Mucosa of stomach (tissue), 1 donor: ENCODE results near the gene RNASEH2C.
"Not testable (repeated sequence)": the region's sequence is repeated elsewhere in the genome, so short reads cannot be mapped to it uniquely, and the experiment has no call there.

Source experiments
- H3K27me3 ChIP-seq: one replicate; pipeline ENCODE4 v1.7.0; 2013; ENCODE audit warnings: mild to moderate bottlenecking, low read length; ENCODE audit not compliant: control insufficient read depth, insufficient read depth
- H3K36me3 ChIP-seq: one replicate; pipeline ENCODE4 v1.7.0; 2013; ENCODE audit warnings: low read length; ENCODE audit not compliant: control insufficient read depth, insufficient read depth
- H3K4me1 ChIP-seq: one replicate; pipeline ENCODE4 v1.7.0; 2013; ENCODE audit warnings: mild to moderate bottlenecking, low read length; ENCODE audit not compliant: control insufficient read depth, insufficient read depth
- H3K4me3 ChIP-seq: one replicate; pipeline ENCODE4 v1.7.0; 2013; ENCODE audit warnings: low read length
- H3K9ac ChIP-seq: one replicate; pipeline ENCODE4 v1.7.0; 2013; ENCODE audit warnings: mild to moderate bottlenecking, low read length, moderate library complexity
- H3K9me3 ChIP-seq: one replicate; pipeline ENCODE4 v1.7.0; 2013; ENCODE audit warnings: mild to moderate bottlenecking, low read length, moderate library complexity; ENCODE audit not compliant: control insufficient read depth
- donor health status: Pancreatic carcinoma.

The RNASEH2C gene

DNA sequence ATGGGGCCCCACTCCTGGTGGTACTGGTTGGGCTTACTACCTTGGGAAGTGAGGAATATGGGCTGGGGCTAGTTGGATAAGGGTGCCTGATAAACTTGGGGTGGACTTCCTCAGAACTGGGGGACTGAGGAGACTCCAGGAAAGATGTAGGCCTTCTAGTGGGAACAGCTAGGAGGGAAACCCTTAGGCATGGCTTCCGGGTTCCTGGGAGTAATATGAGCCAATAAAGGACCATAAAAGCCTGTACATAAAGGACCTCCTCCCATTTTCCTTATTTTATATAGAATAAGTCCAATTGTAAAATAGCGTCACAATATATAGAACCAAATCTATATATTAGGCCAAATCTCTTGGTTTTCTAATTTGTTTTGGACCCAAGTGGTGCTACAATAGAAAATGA lies 18.4 kb upstream of the RNASEH2C start:
- no peak overlapping the region for H3K9ac ChIP-seq
- H3K36me3 ChIP-seq: no peaks in the 10 kb centered on the region

DNA sequence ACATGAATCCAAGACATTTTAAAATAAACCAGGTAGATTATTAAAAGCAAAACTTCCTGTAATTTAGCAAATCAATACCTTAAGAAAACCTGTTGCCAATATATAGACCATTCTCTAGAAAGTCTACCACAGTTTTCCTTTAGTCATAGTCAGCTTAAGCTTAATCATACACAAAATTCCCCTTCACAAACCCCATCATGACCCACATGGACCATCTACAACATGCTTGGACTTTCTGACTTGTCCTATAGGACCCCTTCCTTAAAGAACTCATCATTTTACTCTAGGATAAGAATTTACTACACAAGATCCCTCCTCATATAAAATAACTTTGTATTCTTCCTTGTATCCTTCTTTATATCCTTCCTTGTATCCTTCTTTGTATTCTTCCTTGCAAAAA lies 16.2 kb upstream of the RNASEH2C start:
- Histone ChIP-seq H3K4me3 (no peak overlapping the region), H3K4me1 (no peaks in the 10 kb centered on the region), H3K27me3 (peaks cover 8% of the 10 kb centered on the region), H3K9me3 (no peaks in the 10 kb centered on the region), H3K9ac (no peak overlapping the region), H3K36me3 (no peaks in the 10 kb centered on the region)

More for the DNA sequence above, 18.4 kb upstream of the RNASEH2C start:
- no peaks in the 10 kb centered on the region for H3K9me3 ChIP-seq
- no peaks in the 10 kb centered on the region for H3K4me1 ChIP-seq
- H3K27me3 ChIP-seq: peaks cover 8% of the 10 kb centered on the region
- H3K4me3 ChIP-seq: no peak overlapping the region

DNA sequence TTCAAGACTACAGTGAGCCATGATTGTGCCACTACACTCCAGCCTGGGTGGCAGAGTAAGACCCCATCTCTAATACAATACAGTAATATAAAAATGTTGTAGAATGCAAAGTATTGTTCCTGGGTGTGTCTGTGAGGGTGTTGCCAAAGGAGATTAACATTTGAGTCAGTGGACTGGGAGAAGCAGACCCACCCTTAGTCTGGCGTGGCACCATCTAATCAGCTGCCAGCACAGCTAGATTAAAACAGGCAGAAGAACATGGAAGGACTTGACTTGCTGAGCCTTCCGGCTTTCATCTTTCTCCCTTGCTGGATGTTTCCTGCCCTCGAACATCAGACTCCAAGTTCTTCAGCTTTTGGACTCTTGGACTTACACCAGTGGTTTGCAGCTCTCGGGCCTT lies 14.5 kb upstream of the RNASEH2C start:
- not testable (repeated sequence) for H3K9ac ChIP-seq, H3K9me3 ChIP-seq, H3K4me1 ChIP-seq, H3K27me3 ChIP-seq, H3K36me3 ChIP-seq, H3K4me3 ChIP-seq

DNA sequence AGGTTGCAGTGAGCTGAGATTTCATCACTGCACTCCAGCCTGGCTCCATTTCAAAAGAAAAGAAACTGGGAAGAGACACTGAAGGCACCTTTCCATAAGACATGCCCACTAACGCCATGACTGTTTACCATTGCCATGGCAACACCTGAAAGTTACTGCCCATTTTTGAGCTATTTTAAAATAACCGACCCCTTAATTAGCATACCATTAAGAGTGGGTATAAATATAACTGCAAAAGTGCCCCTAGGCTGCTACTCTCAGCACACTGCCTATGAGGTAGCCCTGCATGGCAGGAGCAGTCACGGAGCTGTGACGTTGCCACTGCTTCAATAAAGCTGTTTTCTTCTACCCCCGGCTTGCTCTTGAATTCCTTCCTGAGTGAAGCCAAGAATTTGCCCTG lies 9.9 kb upstream of the RNASEH2C start:
- H3K9me3 ChIP-seq: no peaks in the 10 kb centered on the region
- H3K4me3 ChIP-seq: no peak overlapping the region
- no peaks in the 10 kb centered on the region for H3K27me3 ChIP-seq
- no peak overlapping the region for H3K9ac ChIP-seq
- no peaks in the 10 kb centered on the region for H3K36me3 ChIP-seq
- H3K4me1 ChIP-seq: no peaks in the 10 kb centered on the region

DNA sequence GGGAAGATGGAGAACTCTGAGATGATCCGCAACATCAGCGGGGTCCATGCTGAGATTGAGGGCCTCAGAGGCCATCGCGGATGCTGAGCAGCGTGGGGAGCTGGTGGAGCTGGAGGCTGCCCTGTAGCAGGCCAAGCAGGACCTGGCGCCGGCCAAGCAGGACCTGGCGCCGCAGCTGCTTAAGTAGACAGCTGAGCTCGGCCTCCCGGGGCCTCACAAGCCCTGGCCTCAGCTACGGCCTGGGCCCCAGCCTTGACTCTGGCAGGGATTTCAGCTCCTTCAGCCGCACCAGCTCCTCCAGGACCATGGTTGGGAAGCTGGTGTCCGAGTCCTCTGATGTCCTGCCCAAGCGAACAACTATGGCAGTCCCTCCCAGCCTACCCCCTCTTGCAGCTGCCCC lies 7.3 kb upstream of the RNASEH2C start:
- Histone ChIP-seq H3K9me3 (no peaks in the 10 kb centered on the region), H3K9ac (no peak overlapping the region), H3K4me3 (no peak overlapping the region), H3K36me3 (no peaks in the 10 kb centered on the region), H3K4me1 (no peaks in the 10 kb centered on the region), H3K27me3 (no peaks in the 10 kb centered on the region)

DNA sequence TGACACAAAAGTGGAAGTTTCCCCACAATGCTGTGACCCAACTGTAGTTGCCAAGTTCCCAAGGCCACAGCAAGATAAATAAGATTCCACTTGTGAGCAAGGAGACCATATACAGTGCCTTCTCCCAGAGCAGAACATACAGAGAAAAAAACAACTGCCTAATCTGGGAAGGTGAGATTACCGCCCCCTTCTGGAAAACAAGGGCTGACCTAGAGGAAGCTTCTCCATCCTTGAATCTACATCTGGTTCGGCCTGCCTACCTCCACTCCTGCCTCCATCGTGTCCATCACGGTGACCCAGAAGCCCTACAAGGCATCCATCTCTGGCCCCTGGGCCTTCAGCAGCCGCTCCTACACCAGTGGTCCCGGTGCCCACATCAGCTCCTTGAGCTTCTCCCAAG lies 6.1 kb upstream of the RNASEH2C start:
- Histone ChIP-seq H3K9ac (no peak overlapping the region), H3K4me1 (no peaks in the 10 kb centered on the region), H3K4me3 (no peak overlapping the region), H3K9me3 (no peaks in the 10 kb centered on the region), H3K27me3 (no peaks in the 10 kb centered on the region), H3K36me3 (no peaks in the 10 kb centered on the region)

DNA sequence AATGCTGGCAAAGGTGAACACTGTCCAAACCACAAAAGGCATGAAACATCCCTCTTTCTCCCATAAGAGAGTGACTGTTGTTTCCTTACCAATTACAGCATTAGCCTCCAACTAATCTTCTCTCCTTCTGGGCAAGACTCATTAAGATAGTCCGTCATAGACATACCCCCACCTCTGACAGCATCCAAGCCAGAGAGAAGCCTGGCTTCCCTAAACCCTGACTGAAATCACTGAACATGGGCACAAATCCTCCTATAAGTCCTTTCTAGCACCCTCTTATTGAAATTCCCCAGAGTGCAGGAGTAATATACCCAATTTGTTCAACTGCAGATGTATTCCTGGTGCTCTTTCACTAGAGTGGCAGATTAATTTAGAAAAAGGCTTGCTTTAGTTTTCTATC lies 1.7 kb upstream of the RNASEH2C start:
- Histone ChIP-seq H3K27me3 (no peaks in the 10 kb centered on the region), H3K4me1 (peaks cover 13% of the 10 kb centered on the region), H3K36me3 (peaks cover 21% of the 10 kb centered on the region), H3K9ac (no peak overlapping the region), H3K9me3 (no peaks in the 10 kb centered on the region), H3K4me3 (no peak overlapping the region)

DNA sequence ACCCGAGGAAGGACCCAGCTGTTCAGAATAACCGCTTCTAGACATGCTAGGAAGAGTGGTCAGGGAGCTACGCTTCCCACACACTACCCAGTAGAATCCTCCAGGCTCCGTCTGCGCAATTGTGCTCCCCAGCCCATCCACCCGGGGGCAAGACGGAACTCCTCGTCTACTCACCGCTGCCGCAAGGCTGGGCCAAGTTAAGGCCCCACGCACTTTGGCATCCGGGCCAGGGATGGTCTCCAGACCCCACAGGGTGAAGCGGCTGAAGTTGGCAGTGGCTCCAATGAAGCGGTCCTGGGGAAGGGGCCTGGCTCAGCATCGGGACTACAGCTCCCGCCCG lies 757 bp downstream of the RNASEH2C start:
- Histone ChIP-seq H3K4me1 (peaks cover 13% of the 10 kb centered on the region), H3K9ac (peak overlapping the region; percentile 69), H3K4me3 (peak overlapping the region; percentile 57), H3K36me3 (peaks cover 37% of the 10 kb centered on the region), H3K27me3 (no peaks in the 10 kb centered on the region), H3K9me3 (no peaks in the 10 kb centered on the region)

DNA sequence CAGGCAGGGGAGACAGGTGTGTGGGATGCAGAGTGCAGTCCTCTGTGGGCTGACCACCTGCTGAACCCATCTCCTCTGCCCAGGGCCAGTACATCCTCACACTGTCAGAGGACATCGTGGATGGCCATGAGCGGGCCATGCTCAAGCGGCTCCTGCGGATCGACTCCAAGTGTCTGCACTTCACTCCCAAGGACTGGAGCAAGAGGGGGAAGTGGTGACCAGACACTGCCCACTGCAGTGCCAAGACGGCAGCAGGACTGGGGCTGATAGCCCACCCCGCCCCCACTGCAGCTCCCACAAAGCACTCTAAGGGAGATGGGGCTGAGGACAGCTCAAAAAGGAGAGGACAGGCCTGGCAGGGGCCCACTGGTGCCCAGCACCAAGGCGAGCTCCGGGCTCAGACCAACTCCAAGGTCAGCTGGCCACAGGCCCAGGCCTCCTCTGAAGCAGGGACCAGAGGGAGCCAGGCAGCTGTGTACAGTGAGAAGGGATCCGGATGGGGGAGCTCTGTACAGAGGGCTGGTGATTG lies 1.6 kb downstream of the RNASEH2C start:
- Histone ChIP-seq H3K27me3 (no peaks in the 10 kb centered on the region), H3K36me3 (peaks cover 45% of the 10 kb centered on the region), H3K4me3 (no peak overlapping the region)

DNA sequence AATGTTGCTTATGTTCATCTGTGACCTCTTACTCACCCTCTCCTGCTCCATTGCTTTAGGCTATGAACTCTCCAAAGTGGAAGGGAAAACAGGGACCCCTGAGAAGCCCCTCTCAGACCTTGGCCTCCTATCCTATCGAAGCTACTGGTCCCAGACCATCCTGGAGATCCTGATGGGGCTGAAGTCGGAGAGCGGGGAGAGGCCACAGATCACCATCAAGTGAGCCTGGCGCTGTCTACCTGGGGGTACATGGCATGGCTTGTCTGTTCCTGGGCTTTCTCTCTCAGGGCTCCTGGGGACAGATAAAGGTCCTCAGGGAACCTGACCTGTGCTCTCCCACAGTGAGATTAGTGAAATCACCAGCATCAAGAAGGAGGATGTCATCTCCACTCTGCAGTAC lies 2.1 kb downstream of the RNASEH2C start:
- no peak overlapping the region for H3K4me3 ChIP-seq

More for the DNA sequence above, 1.6 kb downstream of the RNASEH2C start:
- Histone ChIP-seq H3K9ac (peak overlapping the region; percentile 69), H3K4me1 (peaks cover 13% of the 10 kb centered on the region), H3K9me3 (no peaks in the 10 kb centered on the region)

DNA sequence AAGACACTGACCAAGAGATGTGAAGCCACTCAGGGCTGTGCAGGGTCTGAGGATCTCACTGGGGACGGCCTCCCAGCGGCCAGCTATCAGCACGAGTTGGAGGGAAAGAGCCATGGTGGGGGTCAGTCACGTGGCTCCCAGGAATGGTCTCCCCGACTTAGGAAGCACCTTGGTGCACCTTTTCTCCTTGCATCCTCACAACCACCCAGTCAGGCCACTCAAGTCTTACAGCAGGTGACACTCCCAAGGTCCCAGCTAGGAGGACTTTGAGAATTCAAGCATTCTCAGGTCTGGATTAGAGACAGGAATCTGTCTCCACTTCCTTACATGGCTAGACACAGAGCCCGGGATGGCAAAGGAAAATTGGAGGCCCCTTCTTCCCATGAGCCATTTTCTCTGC lies 2.7 kb downstream of the RNASEH2C start:
- peaks cover 55% of the 10 kb centered on the region for H3K36me3 ChIP-seq
- H3K4me1 ChIP-seq: peaks cover 20% of the 10 kb centered on the region
- H3K9me3 ChIP-seq: no peaks in the 10 kb centered on the region
- H3K9ac ChIP-seq: no peak overlapping the region
- H3K4me3 ChIP-seq: no peak overlapping the region
- H3K27me3 ChIP-seq: no peaks in the 10 kb centered on the region

More for the DNA sequence above, 2.1 kb downstream of the RNASEH2C start:
- Histone ChIP-seq H3K4me1 (peaks cover 14% of the 10 kb centered on the region), H3K9me3 (no peaks in the 10 kb centered on the region), H3K27me3 (no peaks in the 10 kb centered on the region), H3K36me3 (peaks cover 50% of the 10 kb centered on the region), H3K9ac (no peak overlapping the region)

DNA sequence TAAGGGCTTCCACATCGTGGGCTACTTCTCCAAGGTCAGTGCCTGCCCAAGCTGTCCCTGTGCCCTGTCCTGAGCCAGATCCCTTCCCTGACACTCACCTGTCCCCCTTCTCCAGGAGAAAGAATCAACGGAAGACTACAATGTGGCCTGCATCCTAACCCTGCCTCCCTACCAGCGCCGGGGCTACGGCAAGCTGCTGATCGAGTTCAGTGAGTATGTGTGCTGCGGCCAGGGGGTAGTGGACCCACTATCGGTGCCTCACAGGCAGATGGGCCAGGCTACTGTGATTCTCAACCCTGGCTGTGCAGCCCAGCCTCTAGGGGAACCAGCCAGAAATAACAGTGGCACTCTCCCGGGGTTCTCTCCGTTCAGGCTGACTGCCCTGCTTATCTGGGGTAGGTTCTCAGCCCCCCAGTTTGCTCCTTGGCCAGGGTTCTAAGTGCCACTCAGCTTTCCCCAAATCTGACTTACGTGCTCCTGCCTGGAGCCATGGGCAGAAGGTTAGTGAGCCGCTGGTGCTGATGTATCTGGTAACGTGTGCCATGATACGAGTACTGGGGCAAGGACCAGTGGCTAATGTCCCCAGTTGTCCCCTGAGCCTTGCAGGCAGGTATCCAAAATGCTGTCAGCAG lies 3.7 kb downstream of the RNASEH2C start:
- Histone ChIP-seq H3K9me3 (no peaks in the 10 kb centered on the region), H3K9ac (no peak overlapping the region), H3K27me3 (no peaks in the 10 kb centered on the region), H3K4me1 (peaks cover 24% of the 10 kb centered on the region), H3K36me3 (peaks cover 55% of the 10 kb centered on the region), H3K4me3 (no peak overlapping the region)

DNA sequence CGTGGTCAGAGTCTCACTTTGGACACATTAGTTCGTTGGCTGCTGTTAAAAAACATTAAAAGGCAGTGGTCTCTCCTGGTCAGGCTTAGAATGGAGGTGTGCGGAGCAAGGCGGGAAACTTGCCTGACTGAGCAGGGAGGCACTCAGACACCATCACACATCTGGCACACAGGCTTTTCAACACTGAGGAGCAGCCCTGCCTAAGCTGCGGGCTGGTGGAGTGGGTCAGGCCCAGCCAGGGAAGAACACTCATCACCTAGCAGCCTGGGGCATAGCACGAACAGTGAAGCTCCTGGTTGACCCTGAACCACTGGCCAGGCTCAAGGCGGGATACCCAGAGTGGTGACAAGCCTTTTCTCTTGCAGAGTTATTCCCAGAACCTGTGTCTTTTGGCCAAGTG lies 4.3 kb downstream of the RNASEH2C start:
- Histone ChIP-seq H3K4me3 (no peak overlapping the region), H3K4me1 (peaks cover 24% of the 10 kb centered on the region), H3K36me3 (peaks cover 55% of the 10 kb centered on the region), H3K9ac (no peak overlapping the region), H3K27me3 (no peaks in the 10 kb centered on the region), H3K9me3 (no peaks in the 10 kb centered on the region)
